Measurements from ENCODE around the gene EFNA1.
"Not testable (repeated sequence)": the region's sequence is repeated elsewhere in the genome, so short reads cannot be mapped to it uniquely, and the experiment has no call there.

The EFNA1 gene

GRCh38 chr1:155125511-155125945 lies 2.1 kb upstream of the EFNA1 start:
- DNase-seq (ENCODE audit: low read depth) = no peak

GRCh38 chr1:155125946-155126555 lies 1.6 kb upstream of the EFNA1 start:
- DNase-seq (ENCODE audit: low read depth) = no peak

GRCh38 chr1:155126556-155127104 lies 1.0 kb upstream of the EFNA1 start:
- no peak for DNase-seq (ENCODE audit: low read depth)

- DNase-seq (ENCODE audit: low read depth) = no peak
Measured at GRCh38 chr1:155127967-155128754, 485 bp downstream of the EFNA1 start.

GRCh38 chr1:155128755-155129473 lies 1.2 kb downstream of the EFNA1 start:
- DNase-seq (ENCODE audit: low read depth) = no peak

GRCh38 chr1:155130272-155131006 lies 2.8 kb downstream of the EFNA1 start:
- DNase-seq (ENCODE audit: low read depth) = no peak

GRCh38 chr1:155131285-155131684 lies 3.6 kb downstream of the EFNA1 start:
- no peak for DNase-seq (ENCODE audit: low read depth)

- DNase-seq (ENCODE audit: low read depth) = no peak
Measured at GRCh38 chr1:155131856-155132255, 4.2 kb downstream of the EFNA1 start.

GRCh38 chr1:155133799-155134281 lies 6.2 kb downstream of the EFNA1 start:
- no peak for DNase-seq (ENCODE audit: low read depth)

GRCh38 chr1:155134322-155134721 lies 6.6 kb downstream of the EFNA1 start:
- DNase-seq (ENCODE audit: low read depth) = no peak

- DNase-seq (ENCODE audit: low read depth) = peak; percentile 78
Measured at GRCh38 chr1:155134880-155135414, 7.3 kb downstream of the EFNA1 start.

GRCh38 chr1:155135415-155136028 lies 7.8 kb downstream of the EFNA1 start, which contains the start of gene SLC50A1:
SLC50A1 (plus strand) TSS chr1:155135852; CDS start chr1:155135912, 60 bp downstream.
- peak; percentile 62 for DNase-seq (ENCODE audit: low read depth)

- DNase-seq (ENCODE audit: low read depth) = no peak
Measured at GRCh38 chr1:155136748-155137147, 9.1 kb downstream of the EFNA1 start.

- no peak for DNase-seq (ENCODE audit: low read depth)
Measured at GRCh38 chr1:155137154-155137949, 9.7 kb downstream of the EFNA1 start.

- peak; percentile 40 for DNase-seq (ENCODE audit: low read depth)
Measured at GRCh38 chr1:155139895-155140629, 12.4 kb downstream of the EFNA1 start, which contains the start of gene DPM3. DPM3 (minus strand) TSS chr1:155140531; CDS start chr1:155140240, 291 bp downstream.

- no peak for DNase-seq (ENCODE audit: low read depth)
Measured at GRCh38 chr1:155140630-155140953, 12.9 kb downstream of the EFNA1 start.

- no peak for DNase-seq (ENCODE audit: low read depth)
Measured at GRCh38 chr1:155141749-155142148, 14.1 kb downstream of the EFNA1 start.

- no peak for DNase-seq (ENCODE audit: low read depth)
Measured at GRCh38 chr1:155145491-155145890, 17.8 kb downstream of the EFNA1 start.

- DNase-seq (ENCODE audit: low read depth) = not testable (repeated sequence)
Measured at GRCh38 chr1:155155996-155156643, 28.4 kb downstream of the EFNA1 start.

All from HS-27A (cell line).